CD4-positive, alpha-beta T cell (primary cell): ENCODE results near the gene OBSL1. TPM values are rescaled to one million over a fixed set of nuclear protein-coding genes. Genes with fewer than 3 reads are reported as not detected.
A peak's percentile ranks its signal among the peaks of the same experiment; 100 is the strongest.

Source experiments
- ATAC-seq: fragments of 200-7000 bp; cut with Tn5 transposase; one replicate; pipeline ENCODE4 v1.10.0; 2022; ENCODE audit warnings: mild to moderate bottlenecking; ENCODE audit not compliant: poor library complexity
- CTCF ChIA-PET: fragments of 350-600 bp; sonication (Branson Sonifier 250); formaldehyde crosslinking; loops from one replicate; lab custom pipeline; 2021; ENCODE audit warnings: antibody characterized with exemption, inconsistent platforms; lab: Charles Lee
- POLR2A ChIA-PET: fragments of 350-600 bp; sonication (Branson Sonifier 250); formaldehyde crosslinking; loops from one replicate; lab custom pipeline; 2021; ENCODE audit warnings: antibody characterized with exemption, inconsistent platforms; lab: Charles Lee
- DNase-seq, 14 experiments: peaks; one replicate each; pipeline ENCODE4 v3.0.0-alpha.2; 2013 to 2020; ENCODE audit warnings: mixed read lengths in 2 of 14
- H3K27ac ChIP-seq, 2 donors: one replicate each; pipeline versions ENCODE4 v1.5.1 to v1.7.0; 2013; ENCODE audit warnings: low read length in 2 of 2, low read depth in 1 of 2, mild to moderate bottlenecking in 1 of 2
- H3K27me3 ChIP-seq, 2 experiments: 1 replicate in 1 of 2; 2 replicates in 1 of 2; pipeline versions ENCODE4 v1.6.1 to v1.7.0; 2013; ENCODE audit warnings: low read length in 2 of 2, control low read depth in 1 of 2, mild to moderate bottlenecking in 1 of 2, moderate library complexity in 1 of 2; ENCODE audit not compliant: insufficient read depth in 2 of 2, control insufficient read depth in 1 of 2
- H3K36me3 ChIP-seq: one replicate; pipeline ENCODE4 v1.6.1; 2013; ENCODE audit warnings: low read length, control low read depth; ENCODE audit not compliant: insufficient read depth
- H3K4me1 ChIP-seq: one replicate; pipeline ENCODE4 v1.6.1; 2013; ENCODE audit warnings: low read length, control low read depth; ENCODE audit not compliant: insufficient read depth
- H3K4me3 ChIP-seq: one replicate; pipeline ENCODE4 v1.5.1; 2013; ENCODE audit warnings: mild to moderate bottlenecking, low read length, moderate library complexity
- H3K9me3 ChIP-seq, 2 experiments: 1 replicate in 1 of 2; 2 replicates in 1 of 2; pipeline versions ENCODE4 v1.6.1 to v1.7.0; 2013; ENCODE audit warnings: low read length in 2 of 2, mild to moderate bottlenecking in 2 of 2, control low read depth in 1 of 2, moderate library complexity in 1 of 2; ENCODE audit not compliant: control insufficient read depth in 1 of 2, insufficient read depth in 1 of 2
- H3K27ac Mint-ChIP-seq: one replicate; pipeline ENCODE4 v1.8.0; 2020; ENCODE audit warnings: mixed read lengths
- H3K27me3 Mint-ChIP-seq: one replicate; pipeline ENCODE4 v1.8.0; 2021; ENCODE audit warnings: mixed read lengths
- H3K36me3 Mint-ChIP-seq: one replicate; pipeline ENCODE4 v1.8.0; 2021; ENCODE audit warnings: low read depth, mixed read lengths
- H3K4me1 Mint-ChIP-seq: one replicate; pipeline ENCODE4 v1.8.0; 2021; ENCODE audit warnings: low read depth, mixed read lengths
- H3K4me3 Mint-ChIP-seq: one replicate; pipeline ENCODE4 v1.8.0; 2020; ENCODE audit warnings: mild to moderate bottlenecking, mixed read lengths
- H3K9me3 Mint-ChIP-seq: one replicate; pipeline ENCODE4 v1.8.0; 2020; ENCODE audit warnings: mixed read lengths
- CTCF ChIP-seq: fragments of 200-600 bp; IDR thresholded peaks from one replicate; pipeline ENCODE4 v1.8.0; 2022; ENCODE audit warnings: antibody characterized with exemption, mild to moderate bottlenecking
- intact Hi-C, 2 experiments: fragments of 100-400 bp; cut with DNase I in 1 of 2; cut with micrococcal nuclease in 1 of 2; formaldehyde crosslinking; loops; one replicate each; pipeline versions ENCODE4 v1.15.1 to v1.9.0; 2023 to 2025; cut with DNase I, micrococcal nuclease
- total RNA-seq, 174 experiments: library from RNA in 2 of 174; stranded (reverse) in 2 of 174; gene quantifications; one replicate each; pipeline ENCODE4 v1.2.3 and lab custom pipeline; 2021 to 2026

Gene OBSL1
- total RNA-seq, 2 experiments from 2014 or later: 0.31 to 0.49 TPM

GRCh38 chr2:219525533-219526232, 45.7 kb downstream of the OBSL1 start:
- Mint-ChIP-seq H3K36me3 (no peaks in the 10 kb centered on the region), H3K27ac (no peak overlapping the region), H3K4me1 (peaks cover 20% of the 10 kb centered on the region), H3K9me3 (no peaks in the 10 kb centered on the region), H3K4me3 (no peak overlapping the region), H3K27me3 (peaks cover 92% of the 10 kb centered on the region)
- Histone ChIP-seq H3K36me3 (no peaks in the 10 kb centered on the region), H3K9me3 (peaks cover 0 to 6% of the 10 kb centered on the region in 2 experiments), H3K27me3 (peaks cover 74 to 88% of the 10 kb centered on the region in 2 experiments), H3K27ac (no peak overlapping the region), H3K4me1 (peaks cover 23% of the 10 kb centered on the region), H3K4me3 (no peak overlapping the region)
- ChIA-PET POLR2A (no interaction called here), CTCF (interaction anchor here (0.9 kb wide), 1 partner anchor 123 kb away, joined by 3 read pairs; no protein-coding TSS in a partner anchor)
- DNase-seq: no peak
- no peak for TF ChIP-seq CTCF
- no peak for ATAC-seq
- intact Hi-C loops: no loop called here

- no peak overlapping the region for H3K27ac ChIP-seq
- ChIA-PET CTCF (no interaction called here), POLR2A (no interaction called here)
- intact Hi-C loops: no loop called here
- H3K27ac Mint-ChIP-seq: no peak overlapping the region
- peaks cover 20% of the 10 kb centered on the region for H3K4me1 ChIP-seq
- DNase-seq (no peak), ATAC-seq (no peak)
- peaks cover 91% of the 10 kb centered on the region for H3K27me3 Mint-ChIP-seq
- no peak for TF ChIP-seq CTCF
- H3K9me3 ChIP-seq: peaks cover 0 to 6% of the 10 kb centered on the region in 2 experiments
- H3K36me3 Mint-ChIP-seq: no peaks in the 10 kb centered on the region
- peaks cover 73 to 93% of the 10 kb centered on the region in 2 experiments for H3K27me3 ChIP-seq
- H3K4me3 Mint-ChIP-seq: no peak overlapping the region
- no peak overlapping the region for H3K4me3 ChIP-seq
- H3K36me3 ChIP-seq: no peaks in the 10 kb centered on the region
- peaks cover 20% of the 10 kb centered on the region for H3K4me1 Mint-ChIP-seq
- H3K9me3 Mint-ChIP-seq: no peaks in the 10 kb centered on the region
These were observed 46.5 kb downstream of the OBSL1 start for GRCh38 chr2:219524817-219525216.

GRCh38 chr2:219523031-219523671, 48.2 kb downstream of the OBSL1 start:
- peaks cover 19% of the 10 kb centered on the region for H3K4me1 ChIP-seq
- Mint-ChIP-seq H3K36me3 (no peaks in the 10 kb centered on the region), H3K4me1 (peaks cover 20% of the 10 kb centered on the region), H3K27ac (no peak overlapping the region), H3K27me3 (peaks cover 89% of the 10 kb centered on the region), H3K9me3 (no peaks in the 10 kb centered on the region), H3K4me3 (no peak overlapping the region)
- no peak overlapping the region for H3K4me3 ChIP-seq
- DNase-seq (no peak), ATAC-seq (peak; percentile 42)
- ChIA-PET CTCF (no interaction called here), POLR2A (no interaction called here)
- no peak overlapping the region for H3K27ac ChIP-seq
- intact Hi-C loops: no loop called here
- peaks cover 69 to 97% of the 10 kb centered on the region in 2 experiments for H3K27me3 ChIP-seq
- TF ChIP-seq CTCF: no peak
- H3K9me3 ChIP-seq: peaks cover 0 to 6% of the 10 kb centered on the region in 2 experiments
- no peaks in the 10 kb centered on the region for H3K36me3 ChIP-seq
